A549 (cell line): Measurements from ENCODE around the gene SH2D4B. TPM values are rescaled to one million over a fixed set of nuclear protein-coding genes. Genes with fewer than 3 reads are reported as not detected.

Source experiments
- ATAC-seq, 2 experiments: fragments of 200-7000 bp in 1 of 2; fragments of >200 bp in 1 of 2; cut with Nextera tagmentation in 1 of 2; cut with Tn5 transposase in 1 of 2; 3 replicates each; pipeline versions ENCODE4 v1.8.0 to v1.9.1; 2018 to 2020; ENCODE audit warnings: mild to moderate bottlenecking in 1 of 2, moderate library complexity in 1 of 2
- CTCF ChIA-PET: fragments of 300-600 bp; sonication (Branson Sonifier 250); formaldehyde crosslinking; extraction: SDS; loops from one replicate; lab custom pipeline; 2021; ENCODE audit warnings: antibody characterized with exemption, inconsistent platforms; lab: Yijun Ruan, JAX
- POLR2A ChIA-PET: fragments of 350-600 bp; formaldehyde crosslinking; extraction: SDS; loops from one replicate; lab custom pipeline; 2021; ENCODE audit warnings: antibody characterized with exemption, inconsistent platforms; lab: Yijun Ruan, JAX
- DNase-seq, 2 experiments: peaks; one replicate each; pipeline versions ENCODE4 v3.0.0 to v3.0.0-alpha.2; 2011 to 2016; ENCODE audit warnings: low read depth in 1 of 2, low spot score in 1 of 2
- FAIRE-seq: peaks from 2 replicates; lab custom pipeline; 2011; peaks lifted over from hg19 to GRCh38; lab: Jason Lieb, UNC
- H3K27ac ChIP-seq, 2 experiments: fragments of >200 bp; sonication (Bioruptor Twin); formaldehyde crosslinking; 3 replicates each; pipeline ENCODE4 v1.5.1; 2016 to 2017
- H3K4me1 ChIP-seq: fragments of >200 bp; sonication (Bioruptor Twin); formaldehyde crosslinking; 3 replicates; pipeline ENCODE4 v1.6.1; 2016
- H3K4me2 ChIP-seq: fragments of >200 bp; sonication (Bioruptor Twin); formaldehyde crosslinking; 3 replicates; pipeline ENCODE4 v1.6.1; 2016
- H3K4me3 ChIP-seq: fragments of >200 bp; sonication (Bioruptor Twin); formaldehyde crosslinking; 3 replicates; pipeline ENCODE4 v1.5.1; 2016
- H3K9me3 ChIP-seq: fragments of >200 bp; sonication (Bioruptor Twin); formaldehyde crosslinking; 3 replicates; pipeline ENCODE4 v1.6.1; 2016
- CHD2 ChIP-seq: fragments of 150-350 bp; IDR thresholded peaks from 2 replicates; pipeline ENCODE4 v1.6.1; 2014; ENCODE audit warnings: low read length; ENCODE audit not compliant: partially characterized antibody
- EHF ChIP-seq: fragments of 250-450 bp; sonication (Bioruptor Pico); IDR thresholded peaks from 2 replicates; pipeline ENCODE4 v1.5.0; 2020; ENCODE audit warnings: mild to moderate bottlenecking
- FOSB ChIP-seq: fragments of 250-450 bp; sonication (Bioruptor Pico); IDR thresholded peaks from 2 replicates; pipeline ENCODE4 v1.5.0; 2020; ENCODE audit warnings: mild to moderate bottlenecking, moderate library complexity
- HES2 ChIP-seq: fragments of >200 bp; sonication (Bioruptor Twin); formaldehyde crosslinking; IDR thresholded peaks from 2 replicates; pipeline ENCODE4 v1.6.1; 2016
- HOXB5 ChIP-seq: fragments of 250-450 bp; sonication (Bioruptor Pico); IDR thresholded peaks from 2 replicates; pipeline ENCODE4 v1.5.0; 2020; ENCODE audit warnings: mild to moderate bottlenecking, moderate library complexity
- JUN ChIP-seq, 2 experiments: fragments of >200 bp; sonication (Bioruptor Twin); formaldehyde crosslinking; IDR thresholded peaks; 2 replicates in 1 of 2; 3 replicates in 1 of 2; pipeline ENCODE4 v1.6.1; 2016 to 2017
- NR3C1 ChIP-seq: fragments of >200 bp; sonication (Bioruptor Twin); formaldehyde crosslinking; IDR thresholded peaks from 3 replicates; pipeline ENCODE4 v1.6.1; 2017
- PHF8 ChIP-seq: fragments of 200-600 bp; sonication (generic); IDR thresholded peaks from 2 replicates; pipeline ENCODE4 v1.6.1; 2016; ENCODE audit warnings: low read depth, mild to moderate bottlenecking, antibody characterized with exemption, moderate library complexity, borderline replicate concordance
- RARB ChIP-seq: fragments of 250-450 bp; sonication (Bioruptor Pico); IDR thresholded peaks from 2 replicates; pipeline ENCODE4 v1.8.0; 2021; ENCODE audit warnings: mild to moderate bottlenecking, moderate library complexity
- RFX5 ChIP-seq: fragments of 450-650 bp; IDR thresholded peaks from 2 replicates; pipeline ENCODE4 v1.7.1; 2014; ENCODE audit warnings: antibody characterized with exemption, mild to moderate bottlenecking, moderate library complexity
- USF2 ChIP-seq: fragments of 450-650 bp; IDR thresholded peaks from 2 replicates; pipeline ENCODE4 v1.6.1; 2014; ENCODE audit warnings: antibody characterized with exemption
- ZNF302 ChIP-seq: fragments of 250-450 bp; sonication (Bioruptor Pico); IDR thresholded peaks from 2 replicates; pipeline ENCODE4 v1.9.0; 2021; ENCODE audit warnings: inconsistent platforms, mild to moderate bottlenecking, moderate library complexity
- WGBS: methylation state at CpG from one replicate; pipeline ENCODE4 v1.1.6; 2017; ENCODE audit errors: missing lambda C conversion rate; 5-methylcytosine and 5-hydroxymethylcytosine counted together
- polyA plus RNA-seq, 4 experiments: library from polyadenylated mRNA; depleted of rRNA in 3 of 4; stranded (reverse); fragments of >200 nt; fragmentation: RNase III in 1 of 4; extraction: RNeasy Plus Mini Kit Qiagen cat#74134 plus additional on column Dnase treatment in 1 of 4; gene quantifications; 2 replicates in 3 of 4; 3 replicates in 1 of 4; pipeline ENCODE4 v1.2.3, GENCODE V29; 2011 to 2017

The SH2D4B gene
- polyA plus RNA-seq, 2 of the 4 experiments (the other 2 are of a cell fraction): 0.01 to 0.12 TPM

- ChIA-PET CTCF (interaction anchor here (0.6 to 21.6 kb wide), 5 partner anchors 8 to 72 kb away, joined by 3 to 928 read pairs (median 7); partner anchors contain the start of gene TSPAN14), POLR2A (no interaction called here)
- 90% methylated on average over 5 of the region's 6 CpGs for WGBS
- Histone ChIP-seq H3K27ac (peak overlapping the region; percentile 41 to 100; a peak in 4 of 6 replicates), H3K9me3 (no peaks in the 10 kb centered on the region), H3K4me2 (no peak overlapping the region), H3K4me1 (peaks cover 39% of the 10 kb centered on the region), H3K4me3 (no peak overlapping the region)
- DNase-seq (no peak), FAIRE-seq (no peak), ATAC-seq (no peak)
- TF ChIP-seq RFX5 (no peak), HES2 (no peak), FOSB (CRISPR knock-in tag) (no peak)
Observed at GRCh38 chr10:80516506-80517075, 21.1 kb upstream of the SH2D4B start.

- TF ChIP-seq RARB (CRISPR knock-in tag) (no peak), EHF (CRISPR knock-in tag) (no peak), HOXB5 (CRISPR knock-in tag) (no peak)
- 91% methylated on average over 19 of the region's 21 CpGs for WGBS
- Histone ChIP-seq H3K4me1 (peaks cover 30% of the 10 kb centered on the region), H3K27ac (peak overlapping the region; percentile 13 to 100; a peak in 3 of 6 replicates), H3K4me2 (no peak overlapping the region), H3K4me3 (no peak overlapping the region), H3K9me3 (no peaks in the 10 kb centered on the region)
- ChIA-PET CTCF (interaction anchor here (2.1 kb wide), 1 partner anchor 72 kb away, joined by 7 read pairs; no protein-coding TSS in a partner anchor), POLR2A (no interaction called here)
- ATAC-seq (no peak), FAIRE-seq (no peak), DNase-seq (no peak)
Observed at GRCh38 chr10:80517416-80518142, 20.1 kb upstream of the SH2D4B start.

DNA sequence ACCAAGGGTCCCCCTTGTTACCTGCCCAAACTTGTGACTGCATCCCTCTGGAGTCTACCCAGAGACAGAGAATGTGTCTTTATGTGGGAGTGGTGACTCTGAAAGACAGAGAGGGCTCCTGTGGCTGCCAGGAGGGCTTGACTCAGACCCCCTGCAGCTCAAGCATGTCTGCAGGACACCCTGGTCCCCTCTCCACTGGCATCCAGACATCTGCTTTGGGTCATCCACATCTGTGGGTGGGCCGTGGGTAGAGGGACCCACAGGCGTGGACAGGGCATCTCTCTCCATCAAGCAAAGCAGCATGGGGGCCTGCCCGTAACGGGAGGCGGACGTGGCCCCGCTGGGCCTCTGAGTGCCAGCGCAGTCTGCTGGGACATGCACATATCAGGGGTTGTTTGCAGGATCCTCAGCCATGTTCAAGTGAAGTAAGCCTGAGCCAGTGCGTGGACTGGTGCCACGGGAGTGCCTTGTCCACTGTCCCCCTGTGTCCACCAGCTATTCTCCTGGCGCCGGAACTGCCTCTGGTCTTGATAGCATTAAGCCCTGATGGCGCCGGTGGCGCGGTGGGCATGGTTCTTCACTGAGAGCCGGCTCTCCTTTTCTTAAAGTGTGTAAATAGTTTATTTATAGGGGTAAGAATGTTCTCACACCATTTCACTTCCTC, 19.4 kb upstream of the SH2D4B start:
- CTCF ChIA-PET: interaction anchor here (2.1 kb wide), 1 partner anchor 73 kb away, joined by 7 read pairs; no protein-coding TSS in a partner anchor
- TF ChIP-seq EHF (CRISPR knock-in tag) (no peak), USF2 (no peak)

GRCh38 chr10:80518807-80519360, 18.8 kb upstream of the SH2D4B start:
- ATAC-seq: no peak
- Histone ChIP-seq H3K4me3 (no peak overlapping the region), H3K27ac (peak overlapping the region; percentile 11 to 100; a peak in 3 of 6 replicates), H3K9me3 (no peaks in the 10 kb centered on the region), H3K4me1 (peaks cover 36% of the 10 kb centered on the region), H3K4me2 (no peak overlapping the region)
- no peak for TF ChIP-seq ZNF302 (CRISPR knock-in tag)
- no peak for TF ChIP-seq CHD2
- TF ChIP-seq JUN (IDR thresholded peaks at IDR 0.05): no peak
- no peak for TF ChIP-seq NR3C1
- no peak for TF ChIP-seq PHF8
- FAIRE-seq: no peak
- DNase-seq: no peak
- 90% methylated on average over 7 of the region's 7 CpGs for WGBS
- ChIA-PET CTCF (interaction anchor here (1.8 to 2.1 kb wide), 2 partner anchors 13 to 74 kb away, joined by 7 to 9 read pairs; no protein-coding TSS in a partner anchor), POLR2A (no interaction called here)

More for the DNA sequence above, 19.4 kb upstream of the SH2D4B start:
- no peak for FAIRE-seq
- 96% methylated on average over 11 of the region's 17 CpGs for WGBS
- DNase-seq: no peak
- POLR2A ChIA-PET: no interaction called here
- peaks cover 30% of the 10 kb centered on the region for H3K4me1 ChIP-seq
- H3K27ac ChIP-seq: peak overlapping the region; percentile 13 to 100; a peak in 3 of 6 replicates
- H3K9me3 ChIP-seq: no peaks in the 10 kb centered on the region
- no peak for ATAC-seq
- no peak overlapping the region for H3K4me3 ChIP-seq
- H3K4me2 ChIP-seq: no peak overlapping the region
